Stimulated activated CD4-positive, alpha-beta T cell treated with anti-CD3 and anti-CD28 coated beads, Interleukin-15, amount 100 ng/mL, for 48 hours (primary cell): Measurements from ENCODE around the gene DIAPH2.

Experiments
- DNase-seq, 2 donors: peaks; one replicate each; pipeline ENCODE4 v3.0.0-alpha.2; 2020; ENCODE audit warnings: low read depth in 2 of 2

The DIAPH2 gene

DNA sequence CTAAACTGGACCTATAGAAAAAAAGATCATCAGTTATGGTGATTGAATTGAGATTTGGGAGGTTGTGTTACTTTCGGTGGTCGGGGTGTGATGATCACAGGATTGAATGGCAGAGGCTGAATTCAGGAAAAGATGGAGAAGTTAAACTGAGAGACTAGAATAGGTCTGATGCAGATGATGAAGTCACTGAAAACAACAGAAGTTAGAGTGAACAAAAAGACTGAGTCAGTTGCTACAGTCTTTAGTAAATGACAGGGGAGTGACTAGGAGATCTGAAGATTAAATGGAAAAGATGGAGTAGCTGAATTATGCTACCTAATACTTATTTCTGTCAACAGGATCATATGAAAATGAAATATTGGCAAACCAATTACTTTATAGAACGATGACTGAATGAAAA lies 362.2 kb downstream of the DIAPH2 start:
- no peak for DNase-seq

GRCh38 chrX:97050392-97050791 lies 365.8 kb downstream of the DIAPH2 start:
- DNase-seq, result no peak

DNA sequence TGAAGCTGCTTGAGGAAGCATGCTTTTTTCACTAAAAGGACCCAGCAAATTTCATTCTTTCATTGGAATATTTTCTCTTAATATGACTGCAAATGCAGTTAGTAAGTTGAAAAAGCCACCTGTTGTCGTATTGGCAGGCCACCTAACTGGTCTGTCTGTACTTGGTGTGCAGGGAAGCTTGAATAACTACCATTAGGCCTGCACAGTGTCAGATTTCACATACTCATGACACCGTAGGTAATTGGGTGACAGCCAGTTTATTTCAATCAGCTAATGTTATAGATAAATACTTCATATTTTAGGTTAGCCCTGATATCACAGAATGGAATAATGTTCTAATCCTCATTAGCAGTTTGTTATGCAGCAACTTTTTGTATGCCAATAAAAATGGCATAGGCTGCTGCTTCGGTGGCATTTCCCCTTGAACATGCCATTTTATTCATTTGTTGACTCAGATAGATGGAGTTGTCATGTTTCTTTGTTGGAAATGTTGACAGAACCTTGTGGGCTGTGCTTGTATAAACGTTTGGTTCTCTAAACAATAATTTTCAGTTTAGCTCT lies 372.8 kb downstream of the DIAPH2 start:
- no peak for DNase-seq

- DNase-seq, result no peak
Observed at GRCh38 chrX:97060020-97060419, 375.4 kb downstream of the DIAPH2 start.

DNA sequence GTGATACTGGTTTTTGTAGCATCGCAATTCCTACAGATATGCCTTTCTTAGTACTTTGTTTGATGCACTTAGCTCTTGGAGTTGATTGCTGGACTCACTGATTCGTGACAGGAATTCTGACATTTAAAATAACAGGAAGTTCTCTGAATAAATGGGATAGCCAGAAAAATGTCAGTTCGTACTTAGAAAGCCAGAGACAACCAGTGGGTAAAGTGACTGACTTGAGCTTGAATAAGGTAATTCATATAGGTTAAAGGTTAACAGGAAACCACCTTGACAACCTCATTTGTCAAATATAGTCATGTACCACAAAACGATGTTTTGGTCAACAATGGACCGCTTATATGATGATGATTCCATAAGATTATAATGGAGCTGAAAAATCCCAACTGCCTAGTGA lies 380.4 kb downstream of the DIAPH2 start:
- no peak for DNase-seq

DNA sequence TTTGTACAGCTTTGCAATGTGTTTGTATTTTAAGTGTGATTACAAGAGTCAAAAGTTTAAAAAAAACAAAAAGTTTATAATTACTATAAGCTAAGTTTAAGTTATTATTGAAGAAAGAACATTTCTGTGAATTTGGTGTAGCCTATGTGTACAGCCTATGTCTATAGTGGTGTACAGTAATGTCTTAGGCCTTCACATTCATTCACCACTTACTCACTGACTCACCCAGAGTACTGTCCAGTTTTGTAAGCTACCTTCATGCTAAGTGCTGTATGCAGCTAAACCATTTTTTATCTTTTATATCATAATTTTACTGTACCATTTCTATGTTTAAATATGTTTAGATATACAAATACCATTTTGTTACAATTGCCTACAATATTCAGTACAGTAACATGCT lies 381.3 kb downstream of the DIAPH2 start:
- DNase-seq, result no peak

DNA sequence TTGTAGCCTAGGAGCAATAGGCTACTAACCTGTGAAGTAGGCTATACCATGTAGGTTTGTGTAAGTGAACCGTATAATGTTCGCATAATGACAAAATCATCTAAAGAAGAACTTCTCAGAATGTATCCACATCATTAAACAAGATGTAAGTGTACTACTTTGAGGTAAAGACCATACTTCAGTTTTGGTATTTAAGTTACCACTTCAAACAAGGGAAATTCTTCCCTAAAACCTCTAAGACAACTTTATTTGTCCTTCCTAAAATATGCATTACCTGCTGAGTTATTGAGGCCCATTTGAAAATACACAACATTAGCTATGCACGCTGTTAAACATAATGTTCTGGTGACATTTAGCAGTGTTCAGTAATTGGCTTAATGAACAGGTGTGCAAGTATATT lies 381.7 kb downstream of the DIAPH2 start:
- no peak for DNase-seq

GRCh38 chrX:97070346-97070745 lies 385.7 kb downstream of the DIAPH2 start:
- no peak for DNase-seq

DNA sequence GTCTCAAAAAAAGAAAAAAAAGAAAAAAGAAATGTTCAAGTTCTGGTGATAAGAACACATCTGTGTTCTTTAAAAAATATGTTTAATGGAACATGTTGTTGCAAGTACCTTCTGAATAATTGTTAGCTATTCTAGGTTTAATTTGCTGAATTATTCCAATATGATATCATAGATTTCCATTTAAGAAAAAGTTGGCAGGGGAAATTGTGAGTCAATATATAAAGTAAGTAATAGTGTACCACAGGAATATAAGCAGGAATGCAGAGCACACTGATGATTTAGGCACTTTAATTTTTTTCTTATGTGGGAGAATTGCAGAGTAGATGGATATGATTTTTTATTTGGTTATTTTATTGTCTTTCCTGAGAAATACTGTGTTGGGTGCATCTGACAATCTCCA lies 389.8 kb downstream of the DIAPH2 start:
- DNase-seq, result no peak

GRCh38 chrX:97089116-97089515 lies 404.5 kb downstream of the DIAPH2 start:
- no peak for DNase-seq

DNA sequence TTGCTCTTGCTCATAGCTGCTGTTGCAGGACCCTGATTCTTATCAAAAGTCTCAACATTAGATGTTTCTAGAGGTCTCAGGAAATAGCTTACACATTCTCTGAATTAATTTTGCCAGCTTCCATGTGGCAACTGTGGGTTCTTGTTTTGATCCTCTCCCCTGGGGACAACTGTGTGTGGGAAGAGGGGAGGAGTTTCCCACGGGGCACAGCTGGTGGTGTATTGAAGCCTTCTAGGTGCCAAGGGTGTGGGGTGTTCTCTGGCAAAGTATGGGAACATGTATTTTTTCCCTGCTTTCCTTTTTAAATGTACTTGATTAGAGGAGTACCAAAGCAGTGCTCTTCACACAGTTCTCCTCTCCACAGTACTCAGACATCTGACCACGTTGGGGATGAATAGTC lies 411.7 kb downstream of the DIAPH2 start:
- DNase-seq, result no peak

DNA sequence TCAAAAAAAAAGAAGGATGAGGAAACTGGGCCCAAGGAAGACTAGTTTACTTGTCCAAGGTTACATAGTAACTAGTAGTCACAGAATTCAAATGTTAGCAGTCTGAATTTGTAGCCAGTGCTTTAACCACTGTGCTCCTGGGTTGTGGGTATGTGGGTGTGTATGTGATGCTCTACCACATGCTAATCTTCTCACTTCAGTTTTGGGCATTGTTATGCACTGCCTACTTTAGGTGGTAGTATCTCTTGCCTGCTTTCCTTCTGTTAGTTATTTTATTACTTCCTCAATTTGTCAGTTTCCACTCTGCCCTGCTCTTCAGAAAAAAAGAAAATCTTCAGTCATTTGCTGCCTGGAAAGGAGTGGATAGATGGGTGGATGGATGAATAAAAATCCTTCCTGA lies 418.3 kb downstream of the DIAPH2 start:
- no peak for DNase-seq

GRCh38 chrX:97109730-97110129 lies 425.1 kb downstream of the DIAPH2 start:
- no peak for DNase-seq

GRCh38 chrX:97117572-97117971 lies 432.9 kb downstream of the DIAPH2 start:
- DNase-seq, result no peak

DNA sequence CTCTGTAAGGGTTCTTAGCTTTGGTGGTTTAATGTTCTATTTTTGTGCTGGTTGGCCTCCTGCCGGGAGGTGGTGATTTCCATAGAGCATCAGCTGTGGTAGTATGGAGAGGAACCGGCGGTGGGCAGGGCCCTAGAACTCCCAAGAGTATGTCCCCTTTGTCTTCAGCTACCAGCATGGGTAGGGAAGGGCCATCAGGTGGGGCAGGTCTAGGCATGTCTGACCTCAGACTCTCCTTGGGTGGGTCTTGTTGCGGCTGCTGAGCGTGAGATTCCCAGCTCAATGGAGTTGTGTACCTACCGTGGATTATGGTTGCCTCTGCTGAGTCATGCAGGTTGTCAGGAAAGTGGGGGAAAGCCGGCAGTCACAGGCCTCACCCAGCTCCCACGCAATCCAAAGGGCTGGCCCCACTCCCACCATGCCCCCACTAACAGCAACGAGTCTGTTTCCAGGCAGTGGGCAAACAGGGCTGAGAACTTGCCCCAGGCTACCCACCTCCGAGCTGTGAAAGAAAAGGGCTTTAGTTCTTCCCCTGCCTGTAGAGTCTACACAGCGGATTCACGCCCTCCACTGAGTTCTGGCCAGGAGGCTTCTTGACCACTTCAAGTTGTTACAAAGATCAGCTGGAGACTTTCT lies 434.9 kb downstream of the DIAPH2 start:
- no peak for DNase-seq

- DNase-seq, result no peak
Observed at GRCh38 chrX:97123001-97123400, 438.4 kb downstream of the DIAPH2 start.

- no peak for DNase-seq
Observed at GRCh38 chrX:97126020-97126419, 441.4 kb downstream of the DIAPH2 start.

DNA sequence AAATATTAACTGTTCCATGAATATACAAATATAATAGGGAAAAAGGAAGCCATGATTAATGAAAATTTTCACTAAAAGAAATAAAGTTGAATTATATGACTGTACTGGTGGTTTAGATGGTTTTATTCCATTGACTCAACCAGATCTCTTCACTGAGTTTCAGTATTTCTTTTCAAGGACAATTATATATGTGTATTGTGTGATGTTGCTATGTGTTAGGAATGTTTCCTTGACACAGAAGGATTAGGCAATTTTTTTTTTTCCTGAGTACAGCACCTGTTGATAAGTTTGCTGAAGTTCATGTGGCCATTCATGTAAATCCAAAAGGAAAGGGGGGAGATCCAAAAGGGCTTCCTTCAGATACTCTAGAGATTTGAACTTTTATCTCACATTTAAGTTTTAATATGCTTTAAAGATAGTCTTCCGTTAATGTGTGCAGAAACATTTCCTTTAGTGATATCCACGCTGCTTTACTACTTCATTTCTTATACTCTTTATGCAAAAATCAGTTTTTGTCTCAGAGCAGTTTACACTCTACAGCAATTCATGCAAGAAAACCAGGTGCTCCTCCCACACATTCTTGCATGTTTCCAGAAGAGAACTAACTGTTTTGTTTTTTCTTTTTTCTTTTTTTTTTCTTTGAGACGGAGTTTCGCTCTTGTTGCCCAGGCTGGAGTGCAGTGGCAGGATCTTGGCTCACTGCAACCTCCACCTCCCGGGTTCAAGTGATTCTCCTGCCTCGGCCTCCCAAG lies 448.2 kb downstream of the DIAPH2 start:
- DNase-seq, result no peak

DNA sequence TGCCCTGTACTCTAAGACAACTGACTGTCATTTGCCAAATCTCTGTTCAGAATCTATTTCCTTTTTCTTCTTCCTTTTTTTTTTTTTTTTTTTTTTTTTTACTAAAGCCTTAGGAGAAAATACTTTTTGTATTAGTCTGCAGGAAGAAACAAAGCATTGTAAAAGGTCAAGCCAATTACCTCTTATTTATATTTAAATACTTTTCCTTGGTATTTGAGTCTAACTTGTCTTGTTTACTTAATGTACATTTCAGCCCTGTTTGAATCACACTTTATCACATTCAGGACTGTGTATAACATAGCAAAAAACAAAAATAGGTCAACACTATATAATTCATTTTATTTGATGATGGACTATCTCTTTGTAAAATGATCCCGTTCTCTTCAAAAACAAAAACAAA lies 461.3 kb downstream of the DIAPH2 start:
- DNase-seq, result no peak

DNA sequence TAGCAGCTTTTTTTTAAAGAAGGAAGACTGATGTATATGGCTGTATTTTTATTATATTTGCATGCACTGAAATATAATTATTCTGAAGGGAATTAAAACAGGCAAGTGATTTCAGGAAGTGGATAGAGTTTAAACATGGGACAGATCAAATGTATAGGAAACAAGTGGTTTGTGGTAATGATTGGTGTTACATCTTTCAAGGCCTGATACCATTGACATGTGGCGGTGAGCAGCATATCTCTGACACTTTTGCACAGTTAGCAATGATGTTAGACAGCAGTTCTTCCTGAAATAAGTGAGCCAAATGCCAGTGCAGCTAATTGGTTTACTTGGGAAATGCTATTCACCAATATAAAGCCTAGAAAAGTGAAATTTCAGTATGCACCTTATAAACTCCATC lies 471.2 kb downstream of the DIAPH2 start:
- no peak for DNase-seq

- DNase-seq, result no peak
Observed at GRCh38 chrX:97158269-97158668, 473.6 kb downstream of the DIAPH2 start.

DNA sequence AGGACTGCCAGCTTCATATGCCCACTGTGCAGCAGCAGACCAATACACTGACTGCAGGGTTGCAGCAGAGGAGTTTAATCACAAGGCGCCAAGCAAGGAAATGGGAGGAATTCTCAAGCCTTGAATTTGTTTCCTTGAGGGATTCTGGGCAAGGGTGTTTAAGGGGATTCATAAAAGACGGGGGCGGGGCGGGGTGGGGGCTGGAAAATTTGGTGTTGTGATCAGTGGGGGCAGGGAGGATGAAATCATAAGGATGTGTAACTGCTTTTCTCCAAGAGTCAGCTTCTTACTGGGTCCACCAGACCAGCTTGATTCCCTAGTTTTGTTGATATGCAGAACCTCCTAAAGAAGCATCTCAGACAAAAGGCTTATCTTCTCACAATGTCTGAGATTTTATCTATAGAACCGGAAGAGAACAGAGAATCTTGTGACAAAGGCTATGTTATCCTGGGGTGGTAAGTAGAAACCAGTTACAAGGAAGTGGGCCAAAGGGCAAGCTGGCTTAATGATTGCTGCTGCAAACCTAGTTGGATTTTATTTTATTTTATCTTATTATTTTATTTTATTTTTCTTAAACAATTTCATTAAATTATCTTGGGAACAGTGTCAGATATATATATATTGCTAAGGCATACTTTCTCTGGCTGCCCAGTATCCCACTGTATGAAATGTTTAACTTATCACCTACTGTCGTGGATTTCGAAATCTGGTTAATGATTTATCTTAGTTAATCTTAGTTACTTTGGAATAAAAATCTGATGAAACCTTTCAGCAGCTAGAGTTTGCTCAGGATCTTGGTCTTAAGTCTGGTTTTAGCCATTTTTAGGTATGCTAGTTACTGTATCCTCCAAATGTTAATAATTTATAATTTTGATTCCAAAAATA lies 475.5 kb downstream of the DIAPH2 start:
- DNase-seq, result no peak
